ENCODE data around the gene CHST11.

GRCh38 chr12:104672096-104672445, 215.3 kb downstream of the CHST11 start:
- no peak for TF ChIP-seq ZBTB33 (IDR thresholded peaks at IDR 0.05)
- no peak for TF ChIP-seq HNF4A (conservative IDR thresholded peaks at IDR 0.05)
- TF ChIP-seq, protein P1, sequence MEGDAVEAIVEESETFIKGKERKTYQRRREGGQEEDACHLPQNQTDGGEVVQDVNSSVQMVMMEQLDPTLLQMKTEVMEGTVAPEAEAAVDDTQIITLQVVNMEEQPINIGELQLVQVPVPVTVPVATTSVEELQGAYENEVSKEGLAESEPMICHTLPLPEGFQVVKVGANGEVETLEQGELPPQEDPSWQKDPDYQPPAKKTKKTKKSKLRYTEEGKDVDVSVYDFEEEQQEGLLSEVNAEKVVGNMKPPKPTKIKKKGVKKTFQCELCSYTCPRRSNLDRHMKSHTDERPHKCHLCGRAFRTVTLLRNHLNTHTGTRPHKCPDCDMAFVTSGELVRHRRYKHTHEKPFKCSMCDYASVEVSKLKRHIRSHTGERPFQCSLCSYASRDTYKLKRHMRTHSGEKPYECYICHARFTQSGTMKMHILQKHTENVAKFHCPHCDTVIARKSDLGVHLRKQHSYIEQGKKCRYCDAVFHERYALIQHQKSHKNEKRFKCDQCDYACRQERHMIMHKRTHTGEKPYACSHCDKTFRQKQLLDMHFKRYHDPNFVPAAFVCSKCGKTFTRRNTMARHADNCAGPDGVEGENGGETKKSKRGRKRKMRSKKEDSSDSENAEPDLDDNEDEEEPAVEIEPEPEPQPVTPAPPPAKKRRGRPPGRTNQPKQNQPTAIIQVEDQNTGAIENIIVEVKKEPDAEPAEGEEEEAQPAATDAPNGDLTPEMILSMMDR (IDR thresholded peaks at IDR 0.05; ENCODE audit: low read depth, low read length, missing input control): no peak
- TF ChIP-seq, protein P2, sequence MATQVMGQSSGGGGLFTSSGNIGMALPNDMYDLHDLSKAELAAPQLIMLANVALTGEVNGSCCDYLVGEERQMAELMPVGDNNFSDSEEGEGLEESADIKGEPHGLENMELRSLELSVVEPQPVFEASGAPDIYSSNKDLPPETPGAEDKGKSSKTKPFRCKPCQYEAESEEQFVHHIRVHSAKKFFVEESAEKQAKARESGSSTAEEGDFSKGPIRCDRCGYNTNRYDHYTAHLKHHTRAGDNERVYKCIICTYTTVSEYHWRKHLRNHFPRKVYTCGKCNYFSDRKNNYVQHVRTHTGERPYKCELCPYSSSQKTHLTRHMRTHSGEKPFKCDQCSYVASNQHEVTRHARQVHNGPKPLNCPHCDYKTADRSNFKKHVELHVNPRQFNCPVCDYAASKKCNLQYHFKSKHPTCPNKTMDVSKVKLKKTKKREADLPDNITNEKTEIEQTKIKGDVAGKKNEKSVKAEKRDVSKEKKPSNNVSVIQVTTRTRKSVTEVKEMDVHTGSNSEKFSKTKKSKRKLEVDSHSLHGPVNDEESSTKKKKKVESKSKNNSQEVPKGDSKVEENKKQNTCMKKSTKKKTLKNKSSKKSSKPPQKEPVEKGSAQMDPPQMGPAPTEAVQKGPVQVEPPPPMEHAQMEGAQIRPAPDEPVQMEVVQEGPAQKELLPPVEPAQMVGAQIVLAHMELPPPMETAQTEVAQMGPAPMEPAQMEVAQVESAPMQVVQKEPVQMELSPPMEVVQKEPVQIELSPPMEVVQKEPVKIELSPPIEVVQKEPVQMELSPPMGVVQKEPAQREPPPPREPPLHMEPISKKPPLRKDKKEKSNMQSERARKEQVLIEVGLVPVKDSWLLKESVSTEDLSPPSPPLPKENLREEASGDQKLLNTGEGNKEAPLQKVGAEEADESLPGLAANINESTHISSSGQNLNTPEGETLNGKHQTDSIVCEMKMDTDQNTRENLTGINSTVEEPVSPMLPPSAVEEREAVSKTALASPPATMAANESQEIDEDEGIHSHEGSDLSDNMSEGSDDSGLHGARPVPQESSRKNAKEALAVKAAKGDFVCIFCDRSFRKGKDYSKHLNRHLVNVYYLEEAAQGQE (IDR thresholded peaks at IDR 0.05): no peak
- no peak for TF ChIP-seq YY1 (IDR thresholded peaks at IDR 0.05)
- no peak for TF ChIP-seq SP1 (IDR thresholded peaks at IDR 0.05)
- TF ChIP-seq GABPA (IDR thresholded peaks at IDR 0.05 in 1 of 2, conservative IDR thresholded peaks at IDR 0.05 in 1 of 2): no peak

All from liver (tissue), 3 donors.